ENCODE results near the gene GPR156. TPM values are rescaled to one million over a fixed set of nuclear protein-coding genes. Genes with fewer than 3 reads are reported as not detected.

The GPR156 gene
- total and polyA plus RNA-seq, 10 of the 15 experiments (the other 5 are each of a cell fraction or from before 2014, with no cell fraction given) = 0.08 to 0.15 (median 0.11) TPM; not detected in 6

DNA sequence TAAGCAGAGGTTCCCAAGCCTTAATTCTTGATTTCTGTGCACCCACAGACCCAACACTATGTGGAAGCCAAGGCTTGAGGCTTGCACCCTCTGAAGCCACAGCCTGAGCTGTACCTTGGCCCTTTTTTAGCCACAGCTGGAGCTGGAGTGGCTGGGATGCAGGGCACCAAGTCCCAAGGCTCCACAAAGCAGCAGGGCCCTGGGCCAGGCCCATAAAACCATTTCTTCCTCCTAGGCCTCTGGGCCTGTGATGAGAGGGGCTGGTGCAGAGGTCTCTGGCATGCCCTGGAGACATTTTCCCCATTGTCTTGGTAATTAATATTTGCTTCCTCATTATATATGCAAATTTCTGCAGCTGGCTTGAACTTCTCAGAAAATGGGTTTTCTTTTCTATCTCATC, 129.9 kb downstream of the GPR156 start:
- no peak overlapping the region for H2AFZ ChIP-seq (ENCODE audit: control insufficient read depth, low read depth, low read length)
- ChIA-PET RAD21 (ENCODE audit: unreplicated experiment) (no interaction called here), CTCF (no interaction called here), POLR2A (no interaction called here), SMC1A (ENCODE audit: uncharacterized antibody, unreplicated experiment) (interaction anchor here (1.3 kb wide), 1 partner anchor 14 kb away, joined by 3 read pairs; no protein-coding TSS in a partner anchor)
- H3K4me3 ChIP-seq = no peak overlapping the region
- no peak for ATAC-seq
- H3K27ac ChIP-seq (ENCODE audit: control insufficient read depth, insufficient read depth) = no peak overlapping the region
- H3K4me2 ChIP-seq (ENCODE audit: control insufficient read depth, insufficient read depth) = no peak overlapping the region
- no TSS peak for BruUV-seq (replicated peaks)
- in situ Hi-C loops (cut with MboI) (no loop called here), intact Hi-C loops (cut with micrococcal nuclease; ENCODE audit: unreplicated experiment) (no loop called here)
- H3K4me1 ChIP-seq (ENCODE audit: control insufficient read depth, insufficient read depth, low read length) = no peaks in the 10 kb centered on the region
- peaks cover 4% of the 10 kb centered on the region; the same call in 1 of the 3 replicates for H3K9me3 ChIP-seq (replicated peaks; ENCODE audit: control insufficient read depth, insufficient read depth, low read length)
- H3K27me3 ChIP-seq (replicated peaks in 1 of 2; ENCODE audit: control insufficient read depth in 2 of 2, insufficient read depth in 2 of 2, low read length in 1 of 2) = no peaks in the 10 kb centered on the region; a peak in 1 of 4 replicates
- TF ChIP-seq ZBED1 (IDR thresholded peaks at IDR 0.05; ENCODE audit: borderline replicate concordance) = no peak
- TF ChIP-seq, protein P1, sequence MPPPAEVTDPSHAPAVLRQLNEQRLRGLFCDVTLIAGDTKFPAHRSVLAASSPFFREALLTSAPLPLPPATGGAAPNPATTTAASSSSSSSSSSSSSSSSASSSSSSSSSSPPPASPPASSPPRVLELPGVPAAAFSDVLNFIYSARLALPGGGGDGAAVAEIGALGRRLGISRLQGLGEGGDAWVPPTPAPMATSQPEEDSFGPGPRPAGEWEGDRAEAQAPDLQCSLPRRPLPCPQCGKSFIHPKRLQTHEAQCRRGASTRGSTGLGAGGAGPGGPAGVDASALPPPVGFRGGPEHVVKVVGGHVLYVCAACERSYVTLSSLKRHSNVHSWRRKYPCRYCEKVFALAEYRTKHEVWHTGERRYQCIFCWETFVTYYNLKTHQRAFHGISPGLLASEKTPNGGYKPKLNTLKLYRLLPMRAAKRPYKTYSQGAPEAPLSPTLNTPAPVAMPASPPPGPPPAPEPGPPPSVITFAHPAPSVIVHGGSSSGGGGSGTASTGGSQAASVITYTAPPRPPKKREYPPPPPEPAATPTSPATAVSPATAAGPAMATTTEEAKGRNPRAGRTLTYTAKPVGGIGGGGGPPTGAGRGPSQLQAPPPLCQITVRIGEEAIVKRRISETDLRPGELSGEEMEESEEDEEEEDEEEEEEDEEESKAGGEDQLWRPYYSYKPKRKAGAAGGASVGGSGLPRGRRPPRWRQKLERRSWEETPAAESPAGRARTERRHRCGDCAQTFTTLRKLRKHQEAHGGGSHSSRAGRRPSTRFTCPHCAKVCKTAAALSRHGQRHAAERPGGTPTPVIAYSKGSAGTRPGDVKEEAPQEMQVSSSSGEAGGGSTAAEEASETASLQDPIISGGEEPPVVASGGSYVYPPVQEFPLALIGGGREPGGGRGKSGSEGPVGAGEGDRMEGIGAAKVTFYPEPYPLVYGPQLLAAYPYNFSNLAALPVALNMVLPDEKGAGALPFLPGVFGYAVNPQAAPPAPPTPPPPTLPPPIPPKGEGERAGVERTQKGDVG (CRISPR knock-in tag; IDR thresholded peaks at IDR 0.05) = no peak
- TF ChIP-seq ZNF592 (IDR thresholded peaks at IDR 0.05) = no peak
- TF ChIP-seq SMAD5 (IDR thresholded peaks at IDR 0.05; ENCODE audit: low read depth) = no peak
- no peak for TF ChIP-seq TCF3 (IDR thresholded peaks at IDR 0.05; ENCODE audit: borderline replicate concordance, insufficient read depth, low read depth, low read length)
- no peak for TF ChIP-seq POLR2AphosphoS2 (IDR thresholded peaks at IDR 0.05; ENCODE audit: low read depth, low read length)
- TF ChIP-seq, protein P2, sequence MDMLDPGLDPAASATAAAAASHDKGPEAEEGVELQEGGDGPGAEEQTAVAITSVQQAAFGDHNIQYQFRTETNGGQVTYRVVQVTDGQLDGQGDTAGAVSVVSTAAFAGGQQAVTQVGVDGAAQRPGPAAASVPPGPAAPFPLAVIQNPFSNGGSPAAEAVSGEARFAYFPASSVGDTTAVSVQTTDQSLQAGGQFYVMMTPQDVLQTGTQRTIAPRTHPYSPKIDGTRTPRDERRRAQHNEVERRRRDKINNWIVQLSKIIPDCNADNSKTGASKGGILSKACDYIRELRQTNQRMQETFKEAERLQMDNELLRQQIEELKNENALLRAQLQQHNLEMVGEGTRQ (IDR thresholded peaks at IDR 0.05; ENCODE audit: borderline replicate concordance, low read depth, low read length) = no peak
- no peaks in the 10 kb centered on the region for H3K79me2 ChIP-seq (ENCODE audit: control insufficient read depth, insufficient read depth, low read length)
- H3K9ac ChIP-seq (ENCODE audit: control insufficient read depth, insufficient read depth, low read length) = no peak overlapping the region
- H4K20me1 ChIP-seq (ENCODE audit: control insufficient read depth, insufficient read depth) = no peaks in the 10 kb centered on the region
- no peak for FAIRE-seq
- no peaks in the 10 kb centered on the region for H3K36me3 ChIP-seq (ENCODE audit: control insufficient read depth in 2 of 2, insufficient read depth in 2 of 2, low read length in 1 of 2)
- DNase-seq (ENCODE audit: low read depth, low spot score) = no peak

Data from GM12878 (cell line).